GM23338 (cell line): ENCODE results near the gene SYNDIG1. TPM values are rescaled to one million over a fixed set of nuclear protein-coding genes. Genes with fewer than 3 reads are reported as not detected.

ENCODE experiments used
- ATAC-seq: fragments of 200-7000 bp; cut with Tn5 transposase; 3 replicates; pipeline ENCODE4 v1.9.1; 2020
- DNase-seq: peaks from one replicate; pipeline ENCODE4 v3.0.0-alpha.2; 2015; ENCODE audit warnings: low spot score
- H2AFZ ChIP-seq: fragments of 200-600 bp; sonication (generic); 2 replicates; pipeline ENCODE4 v1.8.0; 2016; ENCODE audit warnings: antibody characterized with exemption, mild to moderate bottlenecking, moderate library complexity
- H3F3A ChIP-seq: fragments of 200-600 bp; sonication (generic); replicated peaks from 2 replicates; pipeline ENCODE4 v1.8.0; 2017; ENCODE audit warnings: antibody characterized with exemption, mixed run types, low read depth
- H3K27ac ChIP-seq: fragments of 200-600 bp; sonication (generic); 2 replicates; pipeline ENCODE4 v1.6.1; 2016; ENCODE audit warnings: low read depth
- H3K27me3 ChIP-seq: fragments of 200-600 bp; sonication (generic); 2 replicates; pipeline ENCODE4 v1.8.0; 2016; ENCODE audit warnings: mild to moderate bottlenecking, mixed run types, moderate library complexity; ENCODE audit not compliant: insufficient read depth
- H3K36me3 ChIP-seq: fragments of 200-600 bp; sonication (generic); 2 replicates; pipeline ENCODE4 v1.8.0; 2016; ENCODE audit warnings: mild to moderate bottlenecking; ENCODE audit not compliant: insufficient read depth
- H3K4me1 ChIP-seq: fragments of 200-600 bp; sonication (generic); 2 replicates; pipeline ENCODE4 v1.8.0; 2016; ENCODE audit warnings: mild to moderate bottlenecking, moderate library complexity; ENCODE audit not compliant: insufficient read depth
- H3K4me2 ChIP-seq: fragments of 200-600 bp; sonication (generic); 2 replicates; pipeline ENCODE4 v1.7.1; 2017; ENCODE audit warnings: mixed run types
- H3K4me3 ChIP-seq: fragments of 200-600 bp; sonication (generic); 2 replicates; pipeline ENCODE4 v1.6.1; 2016; ENCODE audit warnings: mixed run types
- H3K79me2 ChIP-seq: fragments of 200-600 bp; sonication (generic); replicated peaks from 2 replicates; pipeline ENCODE4 v1.8.0; 2017; ENCODE audit warnings: mild to moderate bottlenecking; ENCODE audit not compliant: insufficient read depth
- H3K9me2 ChIP-seq: fragments of 200-600 bp; sonication (generic); 2 replicates; pipeline ENCODE4 v1.8.0; 2017; ENCODE audit not compliant: insufficient read depth
- H4K20me1 ChIP-seq: fragments of 200-600 bp; sonication (generic); replicated peaks from 2 replicates; pipeline ENCODE4 v1.8.0; 2017; ENCODE audit warnings: mild to moderate bottlenecking; ENCODE audit not compliant: insufficient read depth
- H3K27ac Mint-ChIP-seq: 2 replicates; pipeline ENCODE4 v1.8.0; 2020; ENCODE audit warnings: inconsistent platforms, mild to moderate bottlenecking, moderate library complexity, mixed read lengths
- H3K27me3 Mint-ChIP-seq: 3 replicates; pipeline ENCODE4 v1.8.0; 2022; ENCODE audit warnings: low read depth, mild to moderate bottlenecking, moderate library complexity, mixed read lengths, inconsistent platforms; ENCODE audit not compliant: insufficient read depth, poor library complexity
- H3K36me3 Mint-ChIP-seq: 3 replicates; pipeline ENCODE4 v1.8.0; 2021; ENCODE audit warnings: low read depth, mild to moderate bottlenecking, inconsistent platforms, moderate library complexity, mixed read lengths
- H3K4me1 Mint-ChIP-seq: 3 replicates; pipeline ENCODE4 v1.8.0; 2020; ENCODE audit warnings: mild to moderate bottlenecking, inconsistent platforms, mixed read lengths
- H3K4me3 Mint-ChIP-seq: 3 replicates; pipeline ENCODE4 v1.8.0; 2021; ENCODE audit warnings: moderate library complexity, mild to moderate bottlenecking, inconsistent platforms, mixed read lengths
- H3K9me3 Mint-ChIP-seq: 3 replicates; pipeline ENCODE4 v1.8.0; 2020; ENCODE audit warnings: moderate library complexity, mild to moderate bottlenecking, inconsistent platforms, mixed read lengths
- CREB1 ChIP-seq: fragments of 250-450 bp; sonication (Bioruptor Pico); IDR thresholded peaks from 2 replicates; pipeline ENCODE4 v1.5.0; 2020; ENCODE audit warnings: low read depth, mild to moderate bottlenecking, moderate library complexity
- EZH2 ChIP-seq: fragments of 200-600 bp; sonication (generic); IDR thresholded peaks from one replicate; pipeline ENCODE4 v1.8.0; 2017; ENCODE audit warnings: antibody characterized with exemption, mild to moderate bottlenecking, low read depth; ENCODE audit not compliant: unreplicated experiment
- EZH2phosphoT487 ChIP-seq: fragments of 200-600 bp; sonication (generic); IDR thresholded peaks from one replicate; pipeline ENCODE4 v1.8.1; 2018; ENCODE audit warnings: antibody characterized with exemption; ENCODE audit not compliant: unreplicated experiment
- JUNB ChIP-seq: IDR thresholded peaks from one replicate; pipeline ENCODE4 v1.6.1; 2016; ENCODE audit warnings: antibody characterized with exemption; ENCODE audit not compliant: unreplicated experiment
- NANOG ChIP-seq: IDR thresholded peaks from 2 replicates; pipeline ENCODE4 v1.6.1; 2016; ENCODE audit warnings: antibody characterized with exemption, borderline replicate concordance
- POLR2AphosphoS5 ChIP-seq: IDR thresholded peaks from 2 replicates; pipeline ENCODE4 v1.6.1; 2016; ENCODE audit warnings: antibody characterized with exemption, low read depth
- STAT1 ChIP-seq: IDR thresholded peaks from one replicate; pipeline ENCODE4 v1.6.1; 2016; ENCODE audit warnings: antibody characterized with exemption; ENCODE audit not compliant: unreplicated experiment
- ZNF114 ChIP-seq: fragments of 250-450 bp; sonication (Bioruptor Pico); IDR thresholded peaks from 2 replicates; pipeline ENCODE4 v1.5.0; 2020; ENCODE audit warnings: mild to moderate bottlenecking, moderate library complexity
- ZNF331 ChIP-seq: fragments of 250-450 bp; sonication (Bioruptor Pico); IDR thresholded peaks from 2 replicates; pipeline ENCODE4 v1.5.0; 2020; ENCODE audit warnings: low read depth, mild to moderate bottlenecking, moderate library complexity
- polyA plus RNA-seq: library from polyadenylated mRNA; unstranded; fragments of >200 nt; fragmentation: Nextera tagmentation; extraction: Ambion mirVana; gene quantifications from 2 replicates; pipeline ENCODE4 v1.2.1, GENCODE V29; 2016
- total RNA-seq: library from RNA; depleted of rRNA; stranded (reverse); fragments of >200 nt; shearing (Covaris generic); gene quantifications from 2 replicates; pipeline ENCODE4 v1.2.3, GENCODE V29; 2014
- TF ChIP-seq, protein P1 (sequence below): fragments of 250-450 bp; sonication (Bioruptor Pico); IDR thresholded peaks from 2 replicates; pipeline ENCODE4 v1.5.0; 2020; ENCODE audit warnings: mild to moderate bottlenecking, moderate library complexity
- TF ChIP-seq, protein P2 (sequence below): IDR thresholded peaks from 2 replicates; pipeline ENCODE4 v1.6.1; 2016; ENCODE audit warnings: antibody characterized with exemption
- TF ChIP-seq, protein P3 (sequence below), 2 experiments: fragments of 200-600 bp in 1 of 2; sonication (generic) in 1 of 2; conservative IDR thresholded peaks; 2 replicates each; pipeline versions ENCODE4 v1.5.1 to v1.6.1; 2016 to 2017; ENCODE audit warnings: antibody characterized with exemption in 2 of 2, low read depth in 2 of 2, mild to moderate bottlenecking in 2 of 2, moderate library complexity in 1 of 2
- TF ChIP-seq, protein P4 (sequence below): IDR thresholded peaks from one replicate; pipeline ENCODE4 v1.6.1; 2018; ENCODE audit warnings: antibody characterized with exemption; ENCODE audit not compliant: unreplicated experiment

SYNDIG1 gene
- total and polyA plus RNA-seq, 2 experiments from 2014 or later: 2.8 to 4.8 TPM

DNA sequence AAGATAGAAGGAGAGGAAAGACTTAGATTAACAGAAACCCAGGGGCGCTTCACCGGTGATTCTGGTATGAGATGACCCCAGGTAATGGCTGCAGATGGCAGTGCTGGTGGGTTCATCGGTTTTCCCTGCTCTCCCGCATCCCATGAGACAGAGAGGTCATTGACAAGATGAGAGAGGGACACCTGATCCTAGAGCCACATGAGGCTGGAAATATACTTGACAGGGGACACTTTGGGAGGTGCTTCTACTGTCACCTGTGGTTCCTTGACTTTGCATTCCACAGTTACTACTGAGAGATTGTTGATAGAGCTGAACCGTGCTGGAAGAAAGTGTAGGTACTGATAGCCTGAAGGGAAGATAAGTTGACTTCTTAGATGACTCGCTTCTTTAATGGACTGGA, 74.3 kb downstream of the SYNDIG1 start:
- peaks cover 10% of the 10 kb centered on the region; the same call in 2 of the 3 replicates for H3K4me1 Mint-ChIP-seq
- Histone ChIP-seq H3K27ac (no peak overlapping the region), H4K20me1 (no peaks in the 10 kb centered on the region), H3K36me3 (no peaks in the 10 kb centered on the region), H3K79me2 (no peaks in the 10 kb centered on the region), H3K4me3 (no peak overlapping the region), H3F3A (no peaks in the 10 kb centered on the region), H3K4me1 (no peaks in the 10 kb centered on the region), H3K27me3 (no peaks in the 10 kb centered on the region), H2AFZ (no peak overlapping the region), H3K9me2 (no peaks in the 10 kb centered on the region), H3K4me2 (no peak overlapping the region)
- DNase-seq (no peak), ATAC-seq (no peak)
- H3K27ac Mint-ChIP-seq: no peak overlapping the region
- H3K36me3 Mint-ChIP-seq: peaks cover 40% of the 10 kb centered on the region
- H3K4me3 Mint-ChIP-seq: no peak overlapping the region
- TF ChIP-seq ZNF114 (CRISPR knock-in tag) (no peak), ZNF331 (CRISPR knock-in tag) (no peak), EZH2phosphoT487 (no peak), JUNB (no peak), NANOG (no peak), STAT1 (no peak), CREB1 (CRISPR knock-in tag) (no peak), POLR2AphosphoS5 (no peak), EZH2 (no peak)
- TF ChIP-seq, protein P1, sequence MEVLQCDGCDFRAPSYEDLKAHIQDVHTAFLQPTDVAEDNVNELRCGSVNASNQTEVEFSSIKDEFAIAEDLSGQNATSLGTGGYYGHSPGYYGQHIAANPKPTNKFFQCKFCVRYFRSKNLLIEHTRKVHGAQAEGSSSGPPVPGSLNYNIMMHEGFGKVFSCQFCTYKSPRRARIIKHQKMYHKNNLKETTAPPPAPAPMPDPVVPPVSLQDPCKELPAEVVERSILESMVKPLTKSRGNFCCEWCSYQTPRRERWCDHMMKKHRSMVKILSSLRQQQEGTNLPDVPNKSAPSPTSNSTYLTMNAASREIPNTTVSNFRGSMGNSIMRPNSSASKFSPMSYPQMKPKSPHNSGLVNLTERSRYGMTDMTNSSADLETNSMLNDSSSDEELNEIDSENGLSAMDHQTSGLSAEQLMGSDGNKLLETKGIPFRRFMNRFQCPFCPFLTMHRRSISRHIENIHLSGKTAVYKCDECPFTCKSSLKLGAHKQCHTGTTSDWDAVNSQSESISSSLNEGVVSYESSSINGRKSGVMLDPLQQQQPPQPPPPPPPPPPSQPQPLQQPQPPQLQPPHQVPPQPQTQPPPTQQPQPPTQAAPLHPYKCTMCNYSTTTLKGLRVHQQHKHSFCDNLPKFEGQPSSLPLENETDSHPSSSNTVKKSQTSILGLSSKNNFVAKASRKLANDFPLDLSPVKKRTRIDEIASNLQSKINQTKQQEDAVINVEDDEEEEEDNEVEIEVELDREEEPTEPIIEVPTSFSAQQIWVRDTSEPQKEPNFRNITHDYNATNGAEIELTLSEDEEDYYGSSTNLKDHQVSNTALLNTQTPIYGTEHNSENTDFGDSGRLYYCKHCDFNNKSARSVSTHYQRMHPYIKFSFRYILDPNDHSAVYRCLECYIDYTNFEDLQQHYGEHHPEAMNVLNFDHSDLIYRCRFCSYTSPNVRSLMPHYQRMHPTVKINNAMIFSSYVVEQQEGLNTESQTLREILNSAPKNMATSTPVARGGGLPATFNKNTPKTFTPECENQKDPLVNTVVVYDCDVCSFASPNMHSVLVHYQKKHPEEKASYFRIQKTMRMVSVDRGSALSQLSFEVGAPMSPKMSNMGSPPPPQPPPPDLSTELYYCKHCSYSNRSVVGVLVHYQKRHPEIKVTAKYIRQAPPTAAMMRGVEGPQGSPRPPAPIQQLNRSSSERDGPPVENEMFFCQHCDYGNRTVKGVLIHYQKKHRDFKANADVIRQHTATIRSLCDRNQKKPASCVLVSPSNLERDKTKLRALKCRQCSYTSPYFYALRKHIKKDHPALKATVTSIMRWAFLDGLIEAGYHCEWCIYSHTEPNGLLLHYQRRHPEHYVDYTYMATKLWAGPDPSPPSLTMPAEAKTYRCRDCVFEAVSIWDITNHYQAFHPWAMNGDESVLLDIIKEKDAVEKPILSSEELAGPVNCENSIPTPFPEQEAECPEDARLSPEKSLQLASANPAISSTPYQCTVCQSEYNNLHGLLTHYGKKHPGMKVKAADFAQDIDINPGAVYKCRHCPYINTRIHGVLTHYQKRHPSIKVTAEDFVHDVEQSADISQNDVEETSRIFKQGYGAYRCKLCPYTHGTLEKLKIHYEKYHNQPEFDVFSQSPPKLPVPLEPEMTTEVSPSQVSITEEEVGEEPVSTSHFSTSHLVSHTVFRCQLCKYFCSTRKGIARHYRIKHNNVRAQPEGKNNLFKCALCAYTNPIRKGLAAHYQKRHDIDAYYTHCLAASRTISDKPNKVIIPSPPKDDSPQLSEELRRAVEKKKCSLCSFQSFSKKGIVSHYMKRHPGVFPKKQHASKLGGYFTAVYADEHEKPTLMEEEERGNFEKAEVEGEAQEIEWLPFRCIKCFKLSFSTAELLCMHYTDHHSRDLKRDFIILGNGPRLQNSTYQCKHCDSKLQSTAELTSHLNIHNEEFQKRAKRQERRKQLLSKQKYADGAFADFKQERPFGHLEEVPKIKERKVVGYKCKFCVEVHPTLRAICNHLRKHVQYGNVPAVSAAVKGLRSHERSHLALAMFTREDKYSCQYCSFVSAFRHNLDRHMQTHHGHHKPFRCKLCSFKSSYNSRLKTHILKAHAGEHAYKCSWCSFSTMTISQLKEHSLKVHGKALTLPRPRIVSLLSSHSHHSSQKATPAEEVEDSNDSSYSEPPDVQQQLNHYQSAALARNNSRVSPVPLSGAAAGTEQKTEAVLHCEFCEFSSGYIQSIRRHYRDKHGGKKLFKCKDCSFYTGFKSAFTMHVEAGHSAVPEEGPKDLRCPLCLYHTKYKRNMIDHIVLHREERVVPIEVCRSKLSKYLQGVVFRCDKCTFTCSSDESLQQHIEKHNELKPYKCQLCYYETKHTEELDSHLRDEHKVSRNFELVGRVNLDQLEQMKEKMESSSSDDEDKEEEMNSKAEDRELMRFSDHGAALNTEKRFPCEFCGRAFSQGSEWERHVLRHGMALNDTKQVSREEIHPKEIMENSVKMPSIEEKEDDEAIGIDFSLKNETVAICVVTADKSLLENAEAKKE (CRISPR knock-in tag): no peak
- TF ChIP-seq, protein P2, sequence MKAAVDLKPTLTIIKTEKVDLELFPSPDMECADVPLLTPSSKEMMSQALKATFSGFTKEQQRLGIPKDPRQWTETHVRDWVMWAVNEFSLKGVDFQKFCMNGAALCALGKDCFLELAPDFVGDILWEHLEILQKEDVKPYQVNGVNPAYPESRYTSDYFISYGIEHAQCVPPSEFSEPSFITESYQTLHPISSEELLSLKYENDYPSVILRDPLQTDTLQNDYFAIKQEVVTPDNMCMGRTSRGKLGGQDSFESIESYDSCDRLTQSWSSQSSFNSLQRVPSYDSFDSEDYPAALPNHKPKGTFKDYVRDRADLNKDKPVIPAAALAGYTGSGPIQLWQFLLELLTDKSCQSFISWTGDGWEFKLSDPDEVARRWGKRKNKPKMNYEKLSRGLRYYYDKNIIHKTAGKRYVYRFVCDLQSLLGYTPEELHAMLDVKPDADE: no peak
- TF ChIP-seq, protein P3, sequence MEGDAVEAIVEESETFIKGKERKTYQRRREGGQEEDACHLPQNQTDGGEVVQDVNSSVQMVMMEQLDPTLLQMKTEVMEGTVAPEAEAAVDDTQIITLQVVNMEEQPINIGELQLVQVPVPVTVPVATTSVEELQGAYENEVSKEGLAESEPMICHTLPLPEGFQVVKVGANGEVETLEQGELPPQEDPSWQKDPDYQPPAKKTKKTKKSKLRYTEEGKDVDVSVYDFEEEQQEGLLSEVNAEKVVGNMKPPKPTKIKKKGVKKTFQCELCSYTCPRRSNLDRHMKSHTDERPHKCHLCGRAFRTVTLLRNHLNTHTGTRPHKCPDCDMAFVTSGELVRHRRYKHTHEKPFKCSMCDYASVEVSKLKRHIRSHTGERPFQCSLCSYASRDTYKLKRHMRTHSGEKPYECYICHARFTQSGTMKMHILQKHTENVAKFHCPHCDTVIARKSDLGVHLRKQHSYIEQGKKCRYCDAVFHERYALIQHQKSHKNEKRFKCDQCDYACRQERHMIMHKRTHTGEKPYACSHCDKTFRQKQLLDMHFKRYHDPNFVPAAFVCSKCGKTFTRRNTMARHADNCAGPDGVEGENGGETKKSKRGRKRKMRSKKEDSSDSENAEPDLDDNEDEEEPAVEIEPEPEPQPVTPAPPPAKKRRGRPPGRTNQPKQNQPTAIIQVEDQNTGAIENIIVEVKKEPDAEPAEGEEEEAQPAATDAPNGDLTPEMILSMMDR (conservative IDR thresholded peaks at IDR 0.05; ENCODE audit: low read depth in 2 of 2): no peak
- TF ChIP-seq, protein P4, sequence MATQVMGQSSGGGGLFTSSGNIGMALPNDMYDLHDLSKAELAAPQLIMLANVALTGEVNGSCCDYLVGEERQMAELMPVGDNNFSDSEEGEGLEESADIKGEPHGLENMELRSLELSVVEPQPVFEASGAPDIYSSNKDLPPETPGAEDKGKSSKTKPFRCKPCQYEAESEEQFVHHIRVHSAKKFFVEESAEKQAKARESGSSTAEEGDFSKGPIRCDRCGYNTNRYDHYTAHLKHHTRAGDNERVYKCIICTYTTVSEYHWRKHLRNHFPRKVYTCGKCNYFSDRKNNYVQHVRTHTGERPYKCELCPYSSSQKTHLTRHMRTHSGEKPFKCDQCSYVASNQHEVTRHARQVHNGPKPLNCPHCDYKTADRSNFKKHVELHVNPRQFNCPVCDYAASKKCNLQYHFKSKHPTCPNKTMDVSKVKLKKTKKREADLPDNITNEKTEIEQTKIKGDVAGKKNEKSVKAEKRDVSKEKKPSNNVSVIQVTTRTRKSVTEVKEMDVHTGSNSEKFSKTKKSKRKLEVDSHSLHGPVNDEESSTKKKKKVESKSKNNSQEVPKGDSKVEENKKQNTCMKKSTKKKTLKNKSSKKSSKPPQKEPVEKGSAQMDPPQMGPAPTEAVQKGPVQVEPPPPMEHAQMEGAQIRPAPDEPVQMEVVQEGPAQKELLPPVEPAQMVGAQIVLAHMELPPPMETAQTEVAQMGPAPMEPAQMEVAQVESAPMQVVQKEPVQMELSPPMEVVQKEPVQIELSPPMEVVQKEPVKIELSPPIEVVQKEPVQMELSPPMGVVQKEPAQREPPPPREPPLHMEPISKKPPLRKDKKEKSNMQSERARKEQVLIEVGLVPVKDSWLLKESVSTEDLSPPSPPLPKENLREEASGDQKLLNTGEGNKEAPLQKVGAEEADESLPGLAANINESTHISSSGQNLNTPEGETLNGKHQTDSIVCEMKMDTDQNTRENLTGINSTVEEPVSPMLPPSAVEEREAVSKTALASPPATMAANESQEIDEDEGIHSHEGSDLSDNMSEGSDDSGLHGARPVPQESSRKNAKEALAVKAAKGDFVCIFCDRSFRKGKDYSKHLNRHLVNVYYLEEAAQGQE: no peak
- H3K9me3 Mint-ChIP-seq: peaks cover 2% of the 10 kb centered on the region; the same call in 2 of the 3 replicates
- peaks cover 1% of the 10 kb centered on the region for H3K27me3 Mint-ChIP-seq
